Central memory CD8-positive, alpha-beta T cell (primary cell): Measurements from ENCODE around the gene AADACL4.
A peak's percentile ranks its signal among the peaks of the same experiment; 100 is the strongest.

Experiments used
- ATAC-seq: fragments of 150-1000 bp; cut with Tn5 transposase; replicated peaks from 2 replicates; pipeline ENCODE4 v1.10.0; 2022; ENCODE audit warnings: mild to moderate bottlenecking, moderate FRiP score, moderate number of reproducible peaks; ENCODE audit not compliant: poor library complexity, severe bottlenecking; ENCODE audit errors: extremely low read depth
- DNase-seq, 2 donors: peaks; one replicate each; pipeline ENCODE4 v3.0.0; 2021; ENCODE audit warnings: low spot score in 2 of 2
- H3K27ac Mint-ChIP-seq: one replicate; pipeline ENCODE4 v1.8.0; 2022; ENCODE audit warnings: low read depth, mild to moderate bottlenecking, moderate library complexity, mixed read lengths
- H3K27me3 Mint-ChIP-seq: one replicate; pipeline ENCODE4 v1.8.0; 2022; ENCODE audit warnings: mixed read lengths
- H3K36me3 Mint-ChIP-seq: one replicate; pipeline ENCODE4 v1.8.0; 2022; ENCODE audit warnings: mild to moderate bottlenecking, moderate library complexity, mixed read lengths; ENCODE audit not compliant: insufficient read depth
- H3K4me1 Mint-ChIP-seq: one replicate; pipeline ENCODE4 v1.8.0; 2022; ENCODE audit warnings: mixed read lengths
- H3K4me3 Mint-ChIP-seq: one replicate; pipeline ENCODE4 v1.8.0; 2022; ENCODE audit warnings: mild to moderate bottlenecking, moderate library complexity, mixed read lengths
- H3K9me3 Mint-ChIP-seq: one replicate; pipeline ENCODE4 v1.8.0; 2022; ENCODE audit warnings: mixed read lengths

Gene AADACL4

DNA sequence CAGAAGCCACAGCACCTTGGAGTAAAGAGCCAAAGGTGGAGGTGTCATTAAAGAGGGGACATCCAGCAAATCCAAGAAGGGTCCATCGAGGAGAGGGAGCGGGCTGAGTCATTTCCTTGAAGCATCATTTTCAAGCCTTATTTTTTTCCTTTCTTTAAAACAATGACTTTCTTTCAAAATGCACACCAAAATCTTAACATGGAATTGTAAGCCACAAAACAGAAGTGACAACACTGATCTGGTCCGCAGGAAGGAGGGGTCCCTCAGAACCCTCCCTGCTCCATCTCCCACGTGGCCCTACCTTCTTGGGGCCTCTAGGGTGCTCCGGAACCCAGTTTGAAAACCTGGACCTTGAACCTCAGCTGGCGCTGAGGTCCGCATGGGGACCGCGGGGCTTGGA, 40.7 kb upstream of the AADACL4 start:
- no peak for DNase-seq
- ATAC-seq = no peak
- no peaks in the 10 kb centered on the region for H3K9me3 Mint-ChIP-seq
- H3K27ac Mint-ChIP-seq = peak overlapping the region; percentile 89
- peaks cover 50% of the 10 kb centered on the region for H3K4me1 Mint-ChIP-seq
- H3K36me3 Mint-ChIP-seq = no peaks in the 10 kb centered on the region
- peak overlapping the region; percentile 2 for H3K4me3 Mint-ChIP-seq
- no peaks in the 10 kb centered on the region for H3K27me3 Mint-ChIP-seq

DNA sequence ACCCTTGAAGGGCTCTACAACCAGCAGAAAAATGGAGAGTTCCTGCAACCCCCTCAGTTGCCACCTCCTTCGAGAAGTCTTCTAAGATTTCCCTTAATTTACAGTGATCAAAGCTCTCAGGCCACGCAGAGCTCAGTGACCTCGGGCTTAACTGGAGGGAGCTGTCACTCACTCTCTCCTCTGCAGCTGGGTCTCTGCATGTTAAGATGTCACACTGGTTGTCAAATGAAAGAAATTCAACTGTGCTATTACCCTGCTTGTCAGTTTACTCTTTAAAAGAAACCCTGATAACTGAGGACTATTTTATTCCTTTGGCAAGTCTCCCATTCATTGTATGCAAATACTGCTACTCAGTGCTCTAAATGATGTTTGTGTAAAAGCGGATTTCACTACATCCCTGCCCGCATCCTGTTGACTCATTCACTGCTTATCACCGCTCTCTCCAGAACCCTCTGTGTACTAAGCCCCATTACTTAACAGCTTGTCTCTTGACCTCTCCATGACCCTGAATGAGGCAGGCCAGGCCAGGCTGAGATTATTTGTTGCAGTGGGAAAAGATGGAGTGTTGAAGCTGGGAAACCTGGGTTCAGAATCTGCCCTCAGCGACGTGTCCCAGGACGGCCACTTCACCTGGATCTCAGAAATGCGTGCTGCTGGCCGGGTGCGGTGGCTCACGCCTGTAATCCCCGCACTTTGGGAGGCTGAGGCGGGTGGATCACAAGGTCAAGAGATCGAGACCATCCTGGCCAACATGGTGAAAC, 39.6 kb upstream of the AADACL4 start:
- peak overlapping the region; percentile 68 for H3K4me3 Mint-ChIP-seq
- H3K27ac Mint-ChIP-seq = peak overlapping the region; percentile 89
- no peaks in the 10 kb centered on the region for H3K27me3 Mint-ChIP-seq
- no peaks in the 10 kb centered on the region for H3K9me3 Mint-ChIP-seq
- H3K36me3 Mint-ChIP-seq = no peaks in the 10 kb centered on the region
- ATAC-seq (peak; percentile 99), DNase-seq (peak in 1 of 2 donors; percentile 65)
- H3K4me1 Mint-ChIP-seq = peaks cover 56% of the 10 kb centered on the region

DNA sequence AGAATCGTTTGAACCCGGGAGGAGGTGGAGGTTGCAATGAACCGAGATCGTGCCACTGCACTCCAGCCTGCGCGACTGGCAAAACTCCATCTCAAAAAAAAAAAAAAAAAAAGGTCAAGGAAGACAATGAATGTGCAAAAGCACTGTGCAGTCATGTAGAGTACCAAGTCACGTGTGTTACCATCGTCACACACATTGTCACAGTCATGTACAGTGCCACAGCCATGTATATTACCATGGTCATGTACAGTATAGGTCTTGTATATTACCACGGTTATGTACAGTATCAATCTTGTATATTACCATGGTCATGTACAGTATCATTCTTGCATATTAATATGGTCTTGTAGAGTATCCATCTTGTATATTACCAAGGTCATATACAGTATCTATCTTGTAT, 38.9 kb upstream of the AADACL4 start:
- Mint-ChIP-seq H3K4me1 (peaks cover 56% of the 10 kb centered on the region), H3K9me3 (no peaks in the 10 kb centered on the region), H3K4me3 (no peak overlapping the region), H3K36me3 (no peaks in the 10 kb centered on the region), H3K27ac (peak overlapping the region; percentile 89), H3K27me3 (no peaks in the 10 kb centered on the region)
- DNase-seq (no peak), ATAC-seq (no peak)

DNA sequence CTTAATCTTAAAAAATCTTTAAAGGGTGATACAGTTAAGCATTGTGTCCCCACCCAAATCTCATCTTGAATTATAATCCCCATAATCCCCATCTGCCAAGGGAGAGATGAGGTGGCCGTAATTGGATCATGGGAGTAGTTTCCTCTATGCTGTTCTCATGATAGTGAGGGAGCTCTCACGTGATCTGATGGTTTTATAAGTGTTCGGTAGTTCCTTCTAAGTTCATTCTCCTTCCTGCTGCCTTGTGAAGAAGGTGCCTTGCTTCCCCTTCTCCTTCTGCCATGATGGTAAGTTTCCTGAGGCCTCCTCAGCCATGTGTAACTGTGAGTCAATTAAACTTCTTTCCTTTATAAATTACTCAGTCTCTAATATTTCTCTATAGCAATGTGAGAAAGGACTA, 36.6 kb upstream of the AADACL4 start:
- peaks cover 7% of the 10 kb centered on the region for H3K36me3 Mint-ChIP-seq
- no peak for ATAC-seq
- no peak overlapping the region for H3K4me3 Mint-ChIP-seq
- no peaks in the 10 kb centered on the region for H3K27me3 Mint-ChIP-seq
- no peaks in the 10 kb centered on the region for H3K9me3 Mint-ChIP-seq
- H3K27ac Mint-ChIP-seq = peak overlapping the region; percentile 54
- H3K4me1 Mint-ChIP-seq = peaks cover 59% of the 10 kb centered on the region
- DNase-seq = no peak

DNA sequence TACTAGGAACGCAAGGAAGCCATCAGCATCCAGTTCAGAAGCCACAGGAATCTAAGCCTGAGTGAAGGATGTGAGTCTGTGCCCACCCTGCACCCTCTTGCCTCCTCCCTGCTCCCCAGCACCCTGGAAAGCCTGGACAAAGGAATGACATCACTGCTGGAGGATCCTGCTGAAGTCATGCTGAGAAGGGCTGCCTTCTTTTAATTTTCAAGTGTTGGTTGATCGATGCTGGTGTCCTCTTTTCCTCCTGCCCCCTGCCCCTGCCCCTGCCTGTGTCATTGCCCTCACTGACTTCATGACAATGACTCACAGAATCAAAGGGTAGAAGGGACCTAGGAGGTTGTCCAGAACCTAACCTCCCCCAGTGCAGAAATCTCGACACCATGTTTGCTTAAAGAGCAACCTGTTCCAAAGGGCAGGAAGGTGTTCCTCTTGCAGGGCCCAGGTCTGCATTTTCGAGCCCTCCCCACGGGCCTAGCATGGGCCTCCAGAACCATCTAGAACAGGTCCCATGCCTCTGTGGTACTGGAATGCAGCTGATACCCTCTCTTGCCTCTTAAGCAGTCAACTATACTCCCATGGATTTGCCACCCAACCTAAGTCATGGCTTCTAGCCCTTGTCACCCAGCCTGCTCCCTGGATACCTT, 35.5 kb upstream of the AADACL4 start:
- peaks cover 9% of the 10 kb centered on the region for H3K36me3 Mint-ChIP-seq
- H3K27me3 Mint-ChIP-seq = no peaks in the 10 kb centered on the region
- no peaks in the 10 kb centered on the region for H3K9me3 Mint-ChIP-seq
- H3K4me1 Mint-ChIP-seq = peaks cover 64% of the 10 kb centered on the region
- H3K27ac Mint-ChIP-seq = peak overlapping the region; percentile 73
- no peak for ATAC-seq
- DNase-seq = no peak
- no peak overlapping the region for H3K4me3 Mint-ChIP-seq

DNA sequence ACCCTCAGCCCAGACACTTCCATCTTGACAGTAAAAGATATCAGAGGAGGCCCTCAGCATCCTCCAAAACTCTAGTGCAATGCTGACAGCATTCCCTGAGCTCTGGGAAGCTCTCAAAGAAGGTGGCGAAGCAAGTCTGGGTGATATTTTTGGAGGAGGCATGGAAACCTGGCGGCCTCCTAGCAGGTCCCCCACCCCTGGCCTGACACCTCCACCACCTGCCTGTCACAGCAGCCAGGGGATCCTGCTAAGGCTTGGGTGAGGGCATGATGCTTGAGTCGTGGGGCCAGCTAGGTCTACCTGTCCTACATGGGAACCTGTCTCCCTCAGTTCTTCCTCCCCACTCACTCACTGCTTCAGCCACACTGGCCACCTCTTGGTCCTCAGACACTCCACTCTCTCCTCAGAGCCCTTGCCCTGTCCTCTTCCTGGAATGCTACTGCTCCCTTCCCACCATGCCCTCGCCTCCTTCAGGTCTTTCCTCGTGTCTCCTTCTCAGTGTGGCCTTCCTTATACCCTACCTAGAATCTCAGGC, 34.3 kb upstream of the AADACL4 start:
- ATAC-seq (no peak), DNase-seq (no peak)
- H3K4me1 Mint-ChIP-seq = peaks cover 60% of the 10 kb centered on the region
- no peaks in the 10 kb centered on the region for H3K27me3 Mint-ChIP-seq
- H3K9me3 Mint-ChIP-seq = no peaks in the 10 kb centered on the region
- peak overlapping the region; percentile 73 for H3K27ac Mint-ChIP-seq
- no peak overlapping the region for H3K4me3 Mint-ChIP-seq
- H3K36me3 Mint-ChIP-seq = peaks cover 9% of the 10 kb centered on the region

DNA sequence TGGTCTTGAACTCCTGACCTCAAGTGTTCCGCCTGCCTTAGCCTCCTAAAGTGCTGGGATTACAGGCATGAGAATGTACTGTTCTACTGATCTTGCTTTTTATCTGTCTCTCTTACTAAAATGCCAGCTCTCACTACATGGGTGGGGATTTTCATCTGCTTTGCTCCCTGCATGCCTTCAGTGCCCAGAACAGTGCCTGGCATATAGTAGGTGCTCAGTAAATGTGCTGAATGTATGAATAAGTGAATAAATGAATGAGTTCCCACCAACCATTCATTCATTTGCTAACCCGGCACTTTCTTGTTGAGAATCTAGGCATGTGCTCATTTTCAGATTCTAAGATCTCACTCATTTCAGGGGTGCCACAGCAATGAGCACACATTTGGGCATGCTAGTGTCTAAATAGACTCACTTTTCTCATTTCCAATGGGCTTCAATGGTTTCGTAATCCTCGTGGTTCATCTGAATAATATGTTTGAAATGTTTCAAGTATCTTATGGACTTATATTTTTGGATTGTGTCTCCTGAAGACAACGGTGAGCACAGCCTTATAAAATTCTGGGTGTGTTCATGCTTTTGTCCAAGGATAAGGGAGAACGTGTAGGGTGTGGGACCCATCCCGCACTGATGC, 33.5 kb upstream of the AADACL4 start:
- no peaks in the 10 kb centered on the region for H3K27me3 Mint-ChIP-seq
- no peak overlapping the region for H3K4me3 Mint-ChIP-seq
- peak overlapping the region; percentile 73 for H3K27ac Mint-ChIP-seq
- H3K9me3 Mint-ChIP-seq = no peaks in the 10 kb centered on the region
- DNase-seq = no peak
- H3K36me3 Mint-ChIP-seq = peaks cover 11% of the 10 kb centered on the region
- peaks cover 64% of the 10 kb centered on the region for H3K4me1 Mint-ChIP-seq
- ATAC-seq = no peak

DNA sequence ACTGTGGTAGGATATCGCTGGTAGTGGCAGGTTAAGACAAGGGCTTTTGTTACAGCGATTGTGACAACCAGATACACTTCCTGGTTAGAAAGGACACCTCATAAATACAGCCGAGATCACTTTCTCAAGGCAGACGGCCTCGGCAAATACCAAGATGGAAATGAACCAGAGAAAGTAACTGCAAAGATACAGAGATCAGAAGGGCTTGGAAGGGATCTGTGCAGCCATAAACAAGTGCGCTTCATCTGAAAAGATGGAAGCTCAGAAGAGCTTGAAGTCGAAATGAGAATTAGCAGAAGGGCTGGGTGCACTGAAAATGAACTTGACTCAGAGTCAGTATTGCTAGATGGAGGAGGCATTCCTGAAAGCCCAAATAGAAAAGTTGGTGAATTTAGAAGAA, 32.9 kb upstream of the AADACL4 start:
- peak overlapping the region; percentile 73 for H3K27ac Mint-ChIP-seq
- no peaks in the 10 kb centered on the region for H3K27me3 Mint-ChIP-seq
- H3K4me1 Mint-ChIP-seq = peaks cover 69% of the 10 kb centered on the region
- peaks cover 11% of the 10 kb centered on the region for H3K36me3 Mint-ChIP-seq
- DNase-seq (no peak), ATAC-seq (no peak)
- no peaks in the 10 kb centered on the region for H3K9me3 Mint-ChIP-seq
- no peak overlapping the region for H3K4me3 Mint-ChIP-seq

DNA sequence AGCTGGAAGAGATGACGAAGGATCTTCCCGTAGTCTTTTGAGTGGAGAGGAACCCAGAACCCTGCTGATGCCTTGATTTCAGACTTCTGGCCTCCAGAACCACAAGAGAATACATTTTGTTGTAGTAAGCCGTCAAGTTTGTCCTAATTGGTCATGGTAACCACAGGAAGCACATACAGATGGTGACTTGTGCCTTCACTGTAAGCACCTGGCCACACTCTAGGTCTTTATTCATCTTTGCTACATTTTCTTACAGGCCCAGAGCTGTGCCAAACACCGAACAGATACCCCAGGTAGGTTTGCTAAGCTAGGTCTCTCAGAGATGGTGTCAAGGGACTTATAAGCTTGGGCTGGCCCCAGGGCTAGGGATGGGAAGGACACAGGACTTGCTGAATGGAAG, 30.7 kb upstream of the AADACL4 start:
- ATAC-seq (no peak), DNase-seq (no peak)
- Mint-ChIP-seq H3K36me3 (peaks cover 22% of the 10 kb centered on the region), H3K27me3 (no peaks in the 10 kb centered on the region), H3K4me3 (no peak overlapping the region), H3K27ac (no peak overlapping the region), H3K9me3 (no peaks in the 10 kb centered on the region), H3K4me1 (peaks cover 73% of the 10 kb centered on the region)

DNA sequence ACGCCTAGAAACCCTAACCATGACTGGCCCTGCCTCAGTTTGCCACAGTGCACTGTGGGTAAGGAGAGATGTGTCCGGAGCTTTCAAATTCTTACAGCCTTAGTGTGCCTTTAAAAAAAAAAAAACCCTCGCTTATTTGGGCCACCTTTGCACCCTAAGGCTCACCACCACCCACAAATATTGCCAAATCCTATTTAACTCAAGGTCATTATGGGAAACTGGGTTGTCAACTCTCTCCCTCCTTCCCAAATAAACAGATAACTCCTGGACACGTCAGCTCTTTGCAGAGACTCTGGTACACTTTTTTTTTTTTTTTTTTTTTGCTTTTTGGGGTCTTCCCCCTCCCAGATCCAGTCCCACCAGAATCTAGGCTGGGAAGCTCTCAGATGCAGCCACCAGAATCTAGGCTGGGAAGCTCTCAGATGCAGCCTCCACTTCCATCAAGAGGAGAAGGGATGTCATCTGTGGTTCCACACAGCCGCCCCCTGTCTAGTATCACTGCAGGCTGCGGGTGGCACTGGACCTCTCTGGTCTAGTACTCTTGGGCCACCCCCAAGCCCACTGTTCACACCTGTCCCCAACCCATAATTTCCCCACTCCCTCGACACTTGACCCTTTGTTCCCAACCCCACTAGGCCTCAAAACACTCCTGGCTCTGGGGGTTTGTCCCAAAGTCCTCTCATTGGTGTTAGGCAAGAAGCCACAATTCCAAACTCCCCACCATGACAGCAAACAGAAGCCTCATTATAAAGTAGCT, 29.3 kb upstream of the AADACL4 start:
- Mint-ChIP-seq H3K9me3 (no peaks in the 10 kb centered on the region), H3K27me3 (no peaks in the 10 kb centered on the region), H3K36me3 (peaks cover 28% of the 10 kb centered on the region), H3K4me1 (peaks cover 77% of the 10 kb centered on the region), H3K27ac (peak overlapping the region; percentile 84), H3K4me3 (peak overlapping the region; percentile 99)
- DNase-seq (no peak), ATAC-seq (no peak)

DNA sequence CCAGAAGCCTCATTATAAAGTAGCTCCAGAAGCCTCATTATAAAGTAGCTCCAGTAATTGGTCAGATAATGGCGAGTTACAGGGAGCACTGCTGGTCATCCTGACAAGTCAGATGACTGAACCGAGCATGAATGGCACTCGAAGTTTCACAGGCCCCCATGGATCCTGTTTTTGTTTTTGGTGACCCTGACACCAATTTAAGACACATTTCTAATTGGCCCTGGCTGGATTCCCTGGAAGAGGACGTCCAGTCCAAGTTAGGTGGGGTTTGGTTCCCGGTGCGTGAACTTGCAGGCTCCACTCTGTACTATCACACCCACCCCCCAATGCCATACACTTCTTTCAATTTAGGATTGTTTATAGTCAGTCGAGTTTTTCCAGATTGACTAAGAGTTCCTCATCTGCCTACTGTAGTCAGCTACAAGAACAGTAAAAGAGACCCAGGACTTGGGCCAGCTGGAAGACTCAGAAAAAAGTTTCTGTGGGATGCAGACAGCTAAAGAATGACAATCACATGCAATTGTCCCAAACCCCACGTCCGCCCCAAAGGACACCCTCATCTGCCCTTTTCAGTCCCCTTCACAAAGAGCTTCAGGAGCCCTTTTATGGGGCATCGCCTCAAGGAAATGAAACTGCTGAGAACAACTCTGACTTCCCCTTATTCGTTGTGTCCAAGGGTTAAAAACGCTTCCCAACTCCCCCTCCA, 28.6 kb upstream of the AADACL4 start:
- Mint-ChIP-seq H3K27ac (peak overlapping the region; percentile 96), H3K4me3 (peak overlapping the region; percentile 99), H3K4me1 (peaks cover 78% of the 10 kb centered on the region), H3K9me3 (no peaks in the 10 kb centered on the region), H3K27me3 (no peaks in the 10 kb centered on the region), H3K36me3 (peaks cover 27% of the 10 kb centered on the region)
- DNase-seq (no peak), ATAC-seq (no peak)
